Measurements from ENCODE around the gene PRKCSH.

Gene PRKCSH

DNA sequence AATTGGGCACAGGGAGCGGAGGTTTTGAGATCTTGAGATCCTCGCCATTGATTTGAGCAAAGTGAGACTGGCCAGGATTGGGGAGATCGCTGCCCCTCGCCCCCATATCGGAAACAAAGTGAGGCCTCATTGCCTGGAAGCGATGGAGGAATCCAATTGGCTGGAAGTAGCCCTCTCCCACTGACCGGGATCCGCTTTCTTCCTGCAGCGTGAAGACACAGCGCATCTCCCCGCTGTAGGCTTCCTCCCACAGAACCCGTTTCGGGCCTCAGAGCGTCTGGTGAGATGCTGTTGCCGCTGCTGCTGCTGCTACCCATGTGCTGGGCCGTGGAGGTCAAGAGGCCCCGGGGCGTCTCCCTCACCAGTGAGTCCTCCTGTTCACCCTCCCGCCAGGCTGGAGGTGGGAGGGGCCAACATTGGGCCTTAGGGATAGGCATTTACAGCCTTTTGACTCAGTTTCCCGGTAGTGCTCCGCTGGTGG, 438 bp downstream of the PRKCSH start:
- Histone ChIP-seq H4K91ac (ENCODE audit: low read depth, low read length) (peak overlapping the region; percentile 51), H2BK12ac (ENCODE audit: low read length) (no peak overlapping the region), H3K9me3 (ENCODE audit: insufficient read depth, low read depth, low read length) (no peaks in the 10 kb centered on the region), H3K18ac (ENCODE audit: low read length) (peak overlapping the region; percentile 26), H3K79me1 (ENCODE audit: low read length) (peaks cover 4% of the 10 kb centered on the region), H3K4ac (ENCODE audit: low read depth, low read length) (peak overlapping the region; percentile 37), H3K4me1 (ENCODE audit: control insufficient read depth in 1 of 2, insufficient read depth in 2 of 2, low read length in 2 of 2) (peaks cover 8 to 10% of the 10 kb centered on the region in 2 experiments), H3K9ac (ENCODE audit: low read length) (peak overlapping the region; percentile 84), H3K79me2 (ENCODE audit: control insufficient read depth, insufficient read depth, low read length, poor library complexity) (peaks cover 3% of the 10 kb centered on the region), H2AFZ (ENCODE audit: insufficient read depth, low read length, poor library complexity) (peak overlapping the region; percentile 27), H3K14ac (ENCODE audit: low read length) (peak overlapping the region; percentile 55), H3K36me3 (ENCODE audit: control insufficient read depth in 1 of 2, insufficient read depth in 2 of 2, low read length in 2 of 2) (peaks cover 30% of the 10 kb centered on the region in 2 experiments), H3K23ac (ENCODE audit: low read length) (no peak overlapping the region), H3K27ac (ENCODE audit: low read depth, low read length) (no peak overlapping the region), H3K27me3 (ENCODE audit: insufficient read depth, low read length) (no peaks in the 10 kb centered on the region), H4K8ac (ENCODE audit: low read depth, low read length) (peak overlapping the region; percentile 74), H2BK5ac (ENCODE audit: low read depth, low read length, poor library complexity) (no peak overlapping the region), H4K12ac (ENCODE audit: low read depth, low read length) (peak overlapping the region; percentile 71), H3K4me2 (ENCODE audit: low read length) (peak overlapping the region; percentile 95), H2BK120ac (ENCODE audit: insufficient read depth, low read length, poor library complexity) (no peak overlapping the region), H3K4me3 (ENCODE audit: low read depth, low read length) (peak overlapping the region; percentile 93), H2AK5ac (ENCODE audit: low read length) (peak overlapping the region; percentile 8)
- DNase-seq, result peak in 1 of 2 donors; percentile 37
- WGBS (ENCODE audit: extremely low coverage, insufficient coverage, insufficient read length), result no CpG with 5 or more reads among the region's 21 CpGs

DNA sequence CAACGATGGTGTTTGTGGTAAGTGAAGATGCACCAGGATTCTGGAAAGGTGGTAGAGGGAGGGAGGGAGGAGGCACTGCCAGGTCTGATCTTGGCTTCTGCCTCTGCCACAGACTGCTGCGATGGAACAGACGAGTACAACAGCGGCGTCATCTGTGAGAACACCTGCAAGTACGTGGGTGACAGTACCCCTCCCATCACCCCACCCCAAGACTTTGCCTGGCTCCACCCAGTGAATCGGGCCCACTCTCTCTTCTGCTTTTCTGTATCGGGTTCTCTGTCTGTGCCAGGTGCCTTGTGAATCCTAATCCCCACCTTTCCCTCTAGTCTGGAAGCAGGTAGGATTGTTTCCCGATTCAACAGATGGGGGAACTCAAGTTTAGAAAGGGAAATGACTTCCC, 2.5 kb downstream of the PRKCSH start:
- WGBS (ENCODE audit: extremely low coverage, insufficient coverage, insufficient read length), result no CpG with 5 or more reads among the region's 9 CpGs
- H3K14ac ChIP-seq (ENCODE audit: low read length), result no peak overlapping the region
- H3K9ac ChIP-seq (ENCODE audit: low read length), result no peak overlapping the region

DNA sequence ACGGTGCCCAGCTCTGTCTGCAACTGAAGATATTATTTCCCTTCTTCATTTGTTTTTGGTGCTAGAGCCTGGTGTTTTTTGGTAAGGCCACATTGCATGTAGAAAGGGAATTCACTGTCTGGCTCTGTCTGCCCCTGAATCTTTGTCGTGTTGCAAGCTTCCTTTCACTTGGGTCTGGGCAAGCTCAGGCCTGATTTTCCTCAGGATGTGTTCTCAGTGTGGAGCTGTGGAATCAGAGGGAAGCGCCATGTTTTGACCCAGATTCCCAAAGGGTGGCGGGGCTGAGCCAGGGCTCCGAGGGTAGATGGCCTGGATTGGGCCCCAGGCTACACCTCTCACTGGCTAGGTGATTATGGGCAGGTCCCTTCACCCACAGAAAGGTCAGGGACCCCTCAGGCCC, 8.6 kb downstream of the PRKCSH start:
- H3K14ac ChIP-seq (ENCODE audit: low read length), result no peak overlapping the region
- no peaks in the 10 kb centered on the region for H3K9me3 ChIP-seq (ENCODE audit: insufficient read depth, low read depth, low read length)
- H3K4me1 ChIP-seq (ENCODE audit: control insufficient read depth in 1 of 2, insufficient read depth in 2 of 2, low read length in 2 of 2), result no peaks in the 10 kb centered on the region
- no peak overlapping the region for H2BK5ac ChIP-seq (ENCODE audit: low read depth, low read length, poor library complexity)
- no peak overlapping the region for H3K23ac ChIP-seq (ENCODE audit: low read length)
- H3K4me2 ChIP-seq (ENCODE audit: low read length), result no peak overlapping the region
- WGBS (ENCODE audit: extremely low coverage, insufficient coverage, insufficient read length), result no CpG with 5 or more reads among the region's 5 CpGs
- H3K9ac ChIP-seq (ENCODE audit: low read length), result no peak overlapping the region
- no peak overlapping the region for H3K27ac ChIP-seq (ENCODE audit: low read depth, low read length)
- H4K91ac ChIP-seq (ENCODE audit: low read depth, low read length), result no peak overlapping the region
- no peak overlapping the region for H3K4me3 ChIP-seq (ENCODE audit: low read depth, low read length)
- H3K18ac ChIP-seq (ENCODE audit: low read length), result no peak overlapping the region
- H2BK120ac ChIP-seq (ENCODE audit: insufficient read depth, low read length, poor library complexity), result no peak overlapping the region
- H4K8ac ChIP-seq (ENCODE audit: low read depth, low read length), result no peak overlapping the region
- H3K27me3 ChIP-seq (ENCODE audit: insufficient read depth, low read length), result no peaks in the 10 kb centered on the region
- no peak overlapping the region for H2AK5ac ChIP-seq (ENCODE audit: low read length)
- H3K36me3 ChIP-seq (ENCODE audit: control insufficient read depth in 1 of 2, insufficient read depth in 2 of 2, low read length in 2 of 2), result peaks cover 77 to 81% of the 10 kb centered on the region in 2 experiments
- no peak overlapping the region for H3K4ac ChIP-seq (ENCODE audit: low read depth, low read length)
- no peak for DNase-seq
- no peak overlapping the region for H2AFZ ChIP-seq (ENCODE audit: insufficient read depth, low read length, poor library complexity)
- H2BK12ac ChIP-seq (ENCODE audit: low read length), result no peak overlapping the region
- no peak overlapping the region for H4K12ac ChIP-seq (ENCODE audit: low read depth, low read length)
- H3K79me2 ChIP-seq (ENCODE audit: control insufficient read depth, insufficient read depth, low read length, poor library complexity), result no peaks in the 10 kb centered on the region
- no peaks in the 10 kb centered on the region for H3K79me1 ChIP-seq (ENCODE audit: low read length)

More for the DNA sequence above, 2.5 kb downstream of the PRKCSH start:
- H3K9me3 ChIP-seq (ENCODE audit: insufficient read depth, low read depth, low read length), result no peaks in the 10 kb centered on the region
- no peak overlapping the region for H2BK5ac ChIP-seq (ENCODE audit: low read depth, low read length, poor library complexity)
- no peak overlapping the region for H3K4ac ChIP-seq (ENCODE audit: low read depth, low read length)
- peaks cover 3% of the 10 kb centered on the region for H3K79me2 ChIP-seq (ENCODE audit: control insufficient read depth, insufficient read depth, low read length, poor library complexity)
- H3K4me2 ChIP-seq (ENCODE audit: low read length), result no peak overlapping the region
- DNase-seq, result no peak
- no peak overlapping the region for H4K12ac ChIP-seq (ENCODE audit: low read depth, low read length)
- peaks cover 4% of the 10 kb centered on the region for H3K79me1 ChIP-seq (ENCODE audit: low read length)
- no peak overlapping the region for H4K8ac ChIP-seq (ENCODE audit: low read depth, low read length)
- H3K18ac ChIP-seq (ENCODE audit: low read length), result no peak overlapping the region
- H2AFZ ChIP-seq (ENCODE audit: insufficient read depth, low read length, poor library complexity), result no peak overlapping the region
- no peak overlapping the region for H3K23ac ChIP-seq (ENCODE audit: low read length)
- H2BK12ac ChIP-seq (ENCODE audit: low read length), result no peak overlapping the region
- no peak overlapping the region for H4K91ac ChIP-seq (ENCODE audit: low read depth, low read length)
- H2AK5ac ChIP-seq (ENCODE audit: low read length), result no peak overlapping the region
- peaks cover 46 to 51% of the 10 kb centered on the region in 2 experiments for H3K36me3 ChIP-seq (ENCODE audit: control insufficient read depth in 1 of 2, insufficient read depth in 2 of 2, low read length in 2 of 2)
- H3K4me3 ChIP-seq (ENCODE audit: low read depth, low read length), result no peak overlapping the region
- H2BK120ac ChIP-seq (ENCODE audit: insufficient read depth, low read length, poor library complexity), result no peak overlapping the region
- H3K27me3 ChIP-seq (ENCODE audit: insufficient read depth, low read length), result no peaks in the 10 kb centered on the region
- H3K4me1 ChIP-seq (ENCODE audit: control insufficient read depth in 1 of 2, insufficient read depth in 2 of 2, low read length in 2 of 2), result peaks cover 8 to 10% of the 10 kb centered on the region in 2 experiments
- no peak overlapping the region for H3K27ac ChIP-seq (ENCODE audit: low read depth, low read length)

DNA sequence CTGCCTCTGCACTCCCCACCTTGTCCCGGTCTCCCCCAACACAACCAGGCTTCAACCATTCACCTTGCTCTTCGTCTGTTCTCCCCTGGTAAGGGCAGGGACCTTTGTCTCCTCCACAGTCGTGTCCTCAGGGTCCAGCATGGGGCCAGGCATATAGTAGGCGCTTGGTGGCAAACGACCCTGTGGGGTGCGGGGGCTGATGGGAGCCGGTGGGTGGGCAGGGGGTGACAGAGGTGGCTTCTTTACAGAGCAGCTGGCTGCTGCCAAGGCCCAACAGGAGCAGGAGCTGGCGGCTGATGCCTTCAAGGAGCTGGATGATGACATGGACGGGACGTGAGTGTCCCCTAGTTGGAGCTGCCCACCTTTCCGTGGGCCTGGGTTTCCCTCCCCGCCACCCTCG, 9.7 kb downstream of the PRKCSH start:
- Histone ChIP-seq H2AFZ (ENCODE audit: insufficient read depth, low read length, poor library complexity) (no peak overlapping the region), H2BK5ac (ENCODE audit: low read depth, low read length, poor library complexity) (no peak overlapping the region)
- WGBS (ENCODE audit: extremely low coverage, insufficient coverage, insufficient read length), result no CpG with 5 or more reads among the region's 13 CpGs

More for the DNA sequence above, 9.7 kb downstream of the PRKCSH start:
- Histone ChIP-seq H3K9ac (ENCODE audit: low read length) (no peak overlapping the region), H3K36me3 (ENCODE audit: control insufficient read depth in 1 of 2, insufficient read depth in 2 of 2, low read length in 2 of 2) (peaks cover 79 to 82% of the 10 kb centered on the region in 2 experiments), H3K4me3 (ENCODE audit: low read depth, low read length) (no peak overlapping the region), H2BK12ac (ENCODE audit: low read length) (no peak overlapping the region), H3K79me1 (ENCODE audit: low read length) (no peaks in the 10 kb centered on the region), H3K4me1 (ENCODE audit: control insufficient read depth in 1 of 2, insufficient read depth in 2 of 2, low read length in 2 of 2) (no peaks in the 10 kb centered on the region), H2AK5ac (ENCODE audit: low read length) (no peak overlapping the region), H4K8ac (ENCODE audit: low read depth, low read length) (no peak overlapping the region), H3K27ac (ENCODE audit: low read depth, low read length) (no peak overlapping the region), H3K4me2 (ENCODE audit: low read length) (no peak overlapping the region), H3K9me3 (ENCODE audit: insufficient read depth, low read depth, low read length) (no peaks in the 10 kb centered on the region), H3K27me3 (ENCODE audit: insufficient read depth, low read length) (no peaks in the 10 kb centered on the region), H3K14ac (ENCODE audit: low read length) (no peak overlapping the region), H4K12ac (ENCODE audit: low read depth, low read length) (no peak overlapping the region), H3K79me2 (ENCODE audit: control insufficient read depth, insufficient read depth, low read length, poor library complexity) (no peaks in the 10 kb centered on the region), H4K91ac (ENCODE audit: low read depth, low read length) (no peak overlapping the region), H3K4ac (ENCODE audit: low read depth, low read length) (no peak overlapping the region), H3K18ac (ENCODE audit: low read length) (no peak overlapping the region), H3K23ac (ENCODE audit: low read length) (no peak overlapping the region), H2BK120ac (ENCODE audit: insufficient read depth, low read length, poor library complexity) (no peak overlapping the region)
- DNase-seq, result no peak

All from trophoblast cell (in vitro differentiated cells and primary cell).